HG02840 (cell line): Measurements from ENCODE around the gene MAP3K3.

Experiments used
- ATAC-seq: cut with Tn5 transposase; IDR thresholded peaks from one replicate; pipeline ENCODE4 v1.9.1; 2021; ENCODE audit warnings: mild to moderate bottlenecking, moderate library complexity, moderate number of reproducible peaks; ENCODE audit not compliant: unreplicated experiment, low FRiP score

Gene MAP3K3

DNA sequence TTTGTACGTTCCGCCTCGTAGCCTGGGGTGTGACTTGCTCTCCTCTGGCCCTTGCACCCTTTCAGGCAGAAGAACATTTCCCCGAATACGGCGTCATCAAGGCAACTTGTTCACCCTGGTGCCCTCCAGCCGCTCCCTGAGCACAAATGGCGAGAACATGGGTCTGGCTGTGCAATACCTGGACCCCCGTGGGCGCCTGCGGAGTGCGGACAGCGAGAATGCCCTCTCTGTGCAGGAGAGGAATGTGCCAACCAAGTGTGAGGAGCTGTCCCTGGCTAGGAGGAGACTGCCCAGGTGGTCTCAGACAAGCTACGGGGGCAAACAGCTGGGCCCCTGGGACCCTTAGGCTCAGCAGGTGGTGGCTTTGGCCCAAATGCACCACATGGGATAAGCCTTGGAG lies 67.3 kb downstream of the MAP3K3 start:
- no peak for ATAC-seq

DNA sequence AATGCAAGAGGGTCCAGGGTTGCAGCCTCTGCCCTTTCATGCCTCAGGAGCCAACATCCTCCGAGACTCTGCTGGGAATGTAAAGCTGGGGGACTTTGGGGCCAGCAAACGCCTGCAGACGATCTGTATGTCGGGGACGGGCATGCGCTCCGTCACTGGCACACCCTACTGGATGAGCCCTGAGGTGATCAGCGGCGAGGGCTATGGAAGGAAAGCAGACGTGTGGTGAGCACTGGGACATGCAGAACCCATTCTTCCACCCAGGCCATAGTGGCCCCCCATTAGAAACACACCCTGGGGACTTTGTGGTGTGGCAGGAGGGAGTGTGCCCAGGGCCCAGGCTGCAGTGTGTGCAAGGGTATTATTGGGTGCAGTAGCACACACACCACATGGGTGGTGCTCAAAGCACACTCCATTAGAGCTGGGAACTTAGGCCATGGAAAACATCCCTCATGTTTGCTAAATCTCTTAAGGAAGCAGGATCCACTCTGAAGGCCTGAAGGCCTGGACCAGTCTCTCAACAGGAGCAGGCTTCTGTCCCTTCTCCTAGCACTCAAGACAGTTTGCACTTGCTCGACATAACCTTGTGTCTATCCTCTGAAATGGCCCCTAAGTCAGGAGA lies 70.1 kb downstream of the MAP3K3 start:
- no peak for ATAC-seq

DNA sequence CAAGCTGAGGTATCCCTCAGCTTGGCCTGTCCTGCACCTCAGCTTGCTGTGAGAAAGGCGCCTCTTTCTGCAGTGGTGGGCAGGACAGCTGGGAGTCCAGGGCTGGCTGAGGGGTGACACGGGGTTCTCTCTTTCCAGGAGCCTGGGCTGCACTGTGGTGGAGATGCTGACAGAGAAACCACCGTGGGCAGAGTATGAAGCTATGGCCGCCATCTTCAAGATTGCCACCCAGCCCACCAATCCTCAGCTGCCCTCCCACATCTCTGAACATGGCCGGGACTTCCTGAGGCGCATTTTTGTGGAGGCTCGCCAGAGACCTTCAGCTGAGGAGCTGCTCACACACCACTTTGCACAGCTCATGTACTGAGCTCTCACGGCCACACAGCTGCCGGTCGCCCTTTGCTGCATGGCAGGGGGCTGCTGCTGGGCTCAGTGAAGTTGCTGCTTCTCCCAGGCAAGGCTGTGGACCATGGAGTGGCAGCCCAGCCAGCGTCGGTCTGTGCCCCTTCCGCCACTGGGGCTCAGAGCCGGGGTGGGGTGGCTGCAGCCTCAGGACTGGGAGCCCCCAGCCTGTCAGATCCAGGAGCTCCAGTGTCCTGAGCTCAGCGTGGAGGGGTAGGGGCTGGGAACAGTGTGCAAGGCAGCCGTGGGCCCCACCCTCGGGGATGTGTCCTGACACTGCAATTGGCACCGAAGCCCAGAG lies 71.3 kb downstream of the MAP3K3 start:
- no peak for ATAC-seq

DNA sequence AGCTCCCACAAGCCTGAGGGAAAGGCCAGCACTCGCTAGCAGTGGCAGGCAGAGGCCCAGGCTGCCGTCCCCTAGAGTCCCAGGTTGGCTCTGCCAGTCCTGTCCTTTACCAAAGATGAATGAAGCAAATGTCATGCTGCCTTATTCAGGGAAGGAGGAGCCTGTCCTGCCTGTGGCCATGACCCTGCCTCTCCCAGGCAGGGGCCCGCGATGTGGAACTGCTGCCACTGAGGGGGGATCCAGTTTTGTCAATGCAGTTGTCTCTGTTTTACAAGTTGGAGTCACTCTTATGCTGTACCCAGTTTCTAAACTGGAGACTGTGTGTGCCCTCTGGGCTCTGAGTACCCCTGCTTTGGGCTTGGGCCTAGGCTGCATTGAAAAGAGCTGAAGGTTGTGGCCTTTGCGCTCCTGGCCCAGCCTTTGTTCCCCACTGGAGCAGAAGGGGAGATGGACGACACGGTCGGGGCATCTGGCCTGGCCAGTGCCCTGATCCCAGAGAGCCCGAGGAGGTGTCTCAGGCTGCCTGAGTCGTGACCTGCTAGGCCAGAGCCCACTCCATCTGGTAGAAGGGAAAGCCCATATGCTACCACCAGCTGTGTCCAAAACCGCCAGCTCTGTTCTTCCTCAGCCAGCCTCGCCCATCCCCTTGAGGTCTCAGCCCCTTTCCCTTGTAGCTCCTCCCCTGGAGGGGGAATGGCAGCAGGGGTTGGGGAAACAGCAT lies 72.2 kb downstream of the MAP3K3 start:
- ATAC-seq: no peak

DNA sequence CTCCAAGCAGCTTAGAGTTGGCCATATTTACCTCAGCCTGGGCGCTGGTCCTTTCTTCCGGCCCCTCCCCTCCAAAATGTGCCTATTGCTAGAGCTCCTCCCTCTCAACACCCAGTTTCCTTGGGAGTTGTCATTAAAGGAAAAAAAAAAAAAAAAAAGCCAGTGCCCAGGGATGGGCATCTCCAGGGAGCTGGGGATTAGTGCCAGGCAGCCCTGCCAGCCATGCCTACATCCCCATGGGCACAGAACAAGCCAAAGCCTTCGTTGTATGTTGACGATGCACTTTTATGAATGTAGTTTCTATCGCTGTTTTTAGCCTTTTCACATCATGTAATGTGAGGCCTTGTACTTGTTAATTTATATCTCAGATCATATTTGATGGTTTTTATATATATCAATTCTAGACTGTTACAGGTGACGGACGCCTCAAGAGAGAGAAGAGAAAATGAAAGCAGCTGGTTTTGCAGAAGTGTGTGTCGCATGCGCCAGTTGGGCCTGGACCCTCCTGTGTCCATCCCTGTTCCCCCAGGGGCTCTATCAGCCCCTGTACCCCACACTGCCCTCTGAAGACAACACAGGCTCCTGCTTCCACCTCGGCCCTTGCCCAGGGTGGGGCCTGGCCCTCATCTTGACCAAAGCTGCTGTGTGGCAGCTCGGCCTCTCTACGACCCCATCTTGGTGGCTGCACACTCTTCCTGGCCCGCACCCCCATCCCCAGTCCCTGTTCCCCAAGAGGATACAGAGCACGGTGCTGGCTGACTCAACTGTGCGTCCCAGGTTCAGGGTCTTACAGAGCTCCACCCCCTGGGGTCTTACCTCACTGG lies 72.9 kb downstream of the MAP3K3 start:
- no peak for ATAC-seq

DNA sequence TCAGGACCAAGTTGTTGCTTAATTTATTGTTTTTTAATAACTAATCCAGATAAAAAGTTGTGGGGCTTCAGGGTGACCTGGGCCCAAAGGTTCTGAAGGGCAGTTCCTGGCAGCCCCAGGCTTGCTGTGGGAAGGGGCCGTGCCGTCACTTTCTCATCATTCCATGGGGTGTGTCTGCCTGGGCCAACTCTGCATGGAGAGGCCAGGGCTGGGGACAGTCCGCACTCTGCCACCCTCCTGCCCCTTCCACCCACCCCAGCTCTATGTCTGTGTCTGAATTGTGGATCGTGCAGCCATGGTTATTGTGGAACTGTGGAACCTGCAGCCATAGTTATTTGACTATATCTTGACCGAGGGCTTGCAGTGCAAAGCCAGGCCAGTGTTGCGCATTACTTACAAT lies 73.7 kb downstream of the MAP3K3 start:
- ATAC-seq: no peak

DNA sequence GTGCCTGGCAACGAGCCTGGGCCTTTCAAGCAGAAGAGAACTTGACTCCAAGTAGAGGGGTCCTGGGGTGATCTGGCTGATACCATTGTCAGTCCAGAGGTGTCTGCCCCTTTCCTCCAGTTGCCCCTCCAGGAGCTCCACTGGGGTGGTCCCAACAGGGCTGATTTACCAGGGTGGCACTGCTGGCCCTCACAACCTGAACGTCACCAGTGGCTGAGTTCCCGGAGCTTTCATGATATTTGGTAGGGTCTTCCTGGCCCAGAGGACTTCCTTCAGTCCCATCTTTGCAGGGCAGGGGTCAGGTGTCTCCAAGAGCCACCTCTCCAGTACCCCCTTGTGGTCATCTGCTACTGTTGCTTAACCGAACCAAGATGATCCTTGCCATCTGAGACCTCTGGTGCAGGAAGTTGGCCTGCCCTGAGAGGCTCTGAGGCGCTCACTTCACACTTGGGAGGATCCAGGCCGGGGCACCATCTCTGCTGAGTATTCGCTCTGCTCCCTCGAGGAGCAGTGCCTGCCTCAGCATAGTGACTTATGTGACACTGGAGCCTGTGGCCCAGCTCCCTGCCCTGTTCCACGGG lies 74.3 kb downstream of the MAP3K3 start:
- no peak for ATAC-seq

DNA sequence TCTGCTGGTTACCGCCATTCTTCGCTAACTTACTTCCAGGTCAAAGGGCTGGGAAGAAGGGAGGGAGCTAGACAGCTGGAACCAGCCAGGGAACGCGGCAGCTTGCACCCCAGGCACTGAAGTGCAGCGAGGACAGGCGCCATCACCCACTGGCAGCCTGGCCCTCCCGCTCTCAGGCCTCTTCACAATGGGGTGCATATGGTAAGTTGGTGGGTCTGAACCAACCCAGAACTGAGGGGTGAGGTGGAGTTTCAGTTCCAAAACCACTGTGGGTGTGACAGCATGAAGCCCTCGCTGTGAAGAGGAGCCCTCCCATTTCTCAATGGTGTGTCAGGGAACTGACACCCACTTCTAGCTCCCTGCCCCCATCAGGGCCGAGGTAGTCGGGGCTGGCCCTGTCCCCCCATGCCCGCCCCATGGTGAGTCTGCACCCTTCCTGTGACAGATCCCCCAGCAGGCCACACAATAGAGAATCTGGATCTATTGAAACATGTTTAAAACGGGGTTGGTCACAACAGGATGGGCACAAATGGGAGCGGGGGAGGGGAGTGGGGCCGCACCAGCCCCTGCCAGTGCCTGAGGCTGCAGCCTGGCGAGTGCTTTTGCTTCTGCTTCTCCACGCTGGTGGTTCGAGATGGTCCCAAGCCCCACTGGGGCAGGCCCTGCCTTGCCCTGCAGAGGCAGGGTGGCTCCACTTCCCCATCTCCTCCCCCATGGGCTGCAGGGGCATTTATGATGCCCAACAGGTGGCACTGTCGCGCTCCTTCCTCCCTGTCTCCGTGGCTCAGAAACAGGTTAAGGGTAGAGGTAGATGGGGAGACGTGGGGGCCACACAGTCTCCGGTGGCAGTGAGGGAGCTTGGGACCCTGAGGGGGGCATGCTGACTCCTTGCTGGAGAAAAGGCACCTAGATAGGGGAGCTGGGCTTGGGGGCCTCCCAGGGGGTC lies 75.4 kb downstream of the MAP3K3 start:
- no peak for ATAC-seq

DNA sequence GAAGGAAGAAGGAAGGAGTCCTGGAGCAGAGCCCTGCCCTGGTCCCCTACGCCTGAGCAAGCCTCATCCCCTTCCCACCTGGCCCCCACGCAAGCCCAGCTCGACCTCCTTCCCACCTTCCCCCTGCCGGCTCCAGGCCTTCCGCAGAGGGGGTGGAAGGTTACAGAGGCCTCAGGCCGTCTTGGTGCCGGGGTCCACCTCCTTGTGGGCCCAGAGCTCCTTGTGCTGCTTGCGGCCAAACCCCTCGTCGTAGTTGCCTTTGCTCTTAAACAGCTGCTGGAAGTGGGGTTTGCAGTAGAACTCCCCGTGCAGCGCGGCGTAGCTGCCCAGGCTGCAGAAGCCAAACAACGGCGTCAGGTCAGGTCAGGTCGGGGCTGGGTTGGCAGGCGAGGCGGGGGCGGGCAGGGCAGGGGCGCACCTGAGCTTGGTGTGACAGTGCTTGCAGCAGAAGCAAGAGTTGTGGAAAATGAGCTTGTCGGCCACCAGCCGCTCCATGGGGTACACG lies 76.2 kb downstream of the MAP3K3 start:
- no peak for ATAC-seq

DNA sequence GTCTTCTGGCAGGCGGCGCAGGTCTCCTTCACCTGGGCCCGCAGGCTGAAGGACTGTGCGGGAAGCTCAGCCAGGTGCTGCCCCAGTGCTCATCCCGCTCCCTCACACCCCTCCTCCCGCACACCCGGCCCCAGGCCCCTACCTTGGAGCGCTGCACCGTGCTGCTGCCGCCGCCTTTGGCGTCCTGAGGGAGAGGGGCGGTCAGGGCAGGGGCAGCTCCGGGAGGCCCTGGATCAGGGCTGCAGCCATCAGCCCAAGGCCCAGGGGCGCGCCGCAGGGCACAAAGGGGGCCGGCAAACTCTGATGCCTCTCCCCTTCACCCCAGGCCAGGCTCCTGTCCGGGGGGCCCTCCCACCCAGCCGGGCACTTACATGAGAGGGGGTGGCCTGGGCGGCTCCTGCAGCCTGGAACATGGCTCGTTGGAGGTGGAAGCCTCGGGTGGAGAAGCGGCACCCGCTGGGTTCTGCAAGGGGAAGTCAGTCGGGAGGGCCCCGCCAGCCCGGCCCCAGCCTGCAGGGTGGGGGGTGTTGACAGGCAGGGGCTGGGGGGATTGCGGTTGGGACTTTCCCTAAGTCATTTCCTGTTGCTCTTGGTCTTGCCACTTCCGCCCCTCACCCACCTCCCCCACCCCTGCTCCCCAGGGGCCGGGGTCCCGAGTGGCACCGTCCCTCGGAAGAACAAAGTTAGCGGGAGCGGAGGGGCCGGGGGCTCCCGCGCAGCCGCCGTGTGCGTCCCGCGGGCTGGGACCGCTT lies 76.8 kb downstream of the MAP3K3 start:
- ATAC-seq: peak; percentile 41

DNA sequence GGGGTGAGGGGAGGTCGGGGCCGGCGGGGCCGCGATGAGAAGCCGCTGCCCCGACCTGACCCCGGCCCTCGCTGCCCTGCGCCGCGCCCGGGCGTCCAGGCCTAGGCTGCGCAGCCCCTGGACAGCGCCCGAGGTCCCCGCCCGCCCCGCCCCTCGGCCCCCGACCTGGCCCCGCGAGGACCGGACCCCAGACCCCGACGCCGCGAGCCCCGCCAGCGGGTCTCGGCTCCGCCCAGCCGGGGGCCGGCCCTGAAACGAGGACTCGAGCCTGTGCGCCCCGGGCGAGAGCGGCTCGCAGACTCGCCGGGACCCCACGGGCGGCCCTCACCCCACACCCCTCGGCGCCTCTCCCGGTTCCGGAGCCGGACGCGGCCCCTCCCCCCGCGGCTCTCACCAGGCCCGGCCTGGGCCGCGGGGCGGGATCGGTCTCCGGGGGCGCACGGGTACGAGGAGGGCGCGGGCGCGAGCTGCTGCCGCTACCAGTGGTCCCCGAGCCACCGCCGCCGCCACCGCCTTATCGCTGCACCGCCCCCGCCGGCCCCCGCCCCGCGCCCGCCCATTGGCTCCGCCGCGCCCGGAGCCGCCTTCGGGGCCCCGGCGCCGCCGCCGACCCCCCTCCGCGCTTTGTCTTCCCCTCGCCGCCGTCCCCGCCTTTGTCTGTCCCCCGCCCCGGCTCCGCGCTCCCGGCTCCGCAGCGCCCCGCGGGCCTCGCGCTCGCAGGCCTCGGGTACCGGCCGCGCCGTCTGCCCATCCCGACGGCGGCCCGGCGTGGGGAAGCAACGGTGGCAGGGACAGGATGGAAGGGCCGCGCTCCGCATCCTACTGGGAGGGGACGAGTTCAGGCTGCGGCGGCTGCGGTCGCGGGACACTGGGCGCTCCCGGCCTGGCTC lies 77.7 kb downstream of the MAP3K3 start, which contains the start of gene LIMD2:
TSS of gene LIMD2 (minus strand) at position 488 of the 890 bp plus-strand sequence. CDS start 827 bp downstream, outside the sequence.
- ATAC-seq: peak; percentile 15

DNA sequence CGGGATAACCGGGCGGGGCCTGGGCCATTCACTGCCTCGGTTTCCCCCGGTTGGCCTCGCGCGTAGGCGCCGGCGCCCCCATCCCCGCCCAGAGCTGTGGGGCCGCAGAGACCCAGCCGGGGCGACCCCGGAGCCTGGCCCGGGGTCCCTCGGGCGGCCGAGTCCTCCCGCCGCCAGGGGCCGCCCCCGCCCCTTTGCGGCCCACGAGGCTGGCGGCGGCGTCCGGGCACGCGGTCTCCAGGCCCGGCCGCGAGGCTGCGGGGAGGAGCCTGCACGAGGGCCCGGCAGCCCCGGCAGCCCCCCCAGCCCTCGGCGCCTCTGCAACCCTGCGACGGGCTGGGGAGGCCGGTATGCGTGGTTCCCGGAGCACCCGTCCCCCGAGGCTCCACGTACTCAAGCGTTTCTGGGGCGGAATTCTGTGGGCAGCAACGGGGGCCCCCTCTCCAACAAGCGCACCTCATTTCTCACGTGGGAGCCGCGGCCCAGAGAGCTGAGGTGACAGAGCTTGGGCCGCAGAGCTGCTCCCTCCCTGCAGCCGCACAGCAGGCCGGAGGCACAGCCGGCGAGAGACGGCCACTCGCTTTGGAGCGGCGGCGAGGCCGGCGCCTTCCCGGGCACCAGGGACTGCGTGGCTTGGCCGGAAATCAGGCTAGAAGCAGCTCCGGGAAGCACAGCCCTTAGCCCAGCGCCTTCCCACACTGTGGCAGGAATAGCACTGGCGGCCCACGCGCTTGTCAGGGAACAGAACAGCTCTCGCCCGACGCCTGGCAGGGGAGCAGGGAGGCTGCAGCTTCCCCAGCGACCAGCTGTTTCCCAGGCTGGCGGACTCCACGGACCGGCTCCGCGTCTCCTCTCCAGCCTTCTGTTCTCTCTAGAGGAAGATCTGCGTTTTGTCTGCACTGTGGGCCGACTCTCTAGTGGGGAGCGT lies 78.6 kb downstream of the MAP3K3 start:
- ATAC-seq: no peak

DNA sequence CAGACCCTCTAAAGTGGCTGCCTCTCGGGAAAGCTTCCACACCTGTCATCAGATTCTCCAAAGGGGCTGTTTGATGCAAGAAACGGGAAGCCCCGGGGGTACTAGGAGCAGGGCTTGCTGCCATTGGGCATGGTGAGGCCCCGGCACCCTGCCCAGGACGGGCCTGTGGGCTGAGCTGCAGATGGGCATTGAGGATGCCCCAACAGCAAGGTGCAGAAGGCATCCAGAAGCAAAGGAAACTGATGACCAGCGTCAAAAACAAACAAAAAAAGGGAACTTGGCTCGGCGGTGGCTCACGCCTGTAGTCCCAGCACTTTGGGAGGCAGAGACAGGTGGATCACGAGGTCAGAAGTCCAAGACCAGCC lies 79.2 kb downstream of the MAP3K3 start:
- ATAC-seq: no peak

DNA sequence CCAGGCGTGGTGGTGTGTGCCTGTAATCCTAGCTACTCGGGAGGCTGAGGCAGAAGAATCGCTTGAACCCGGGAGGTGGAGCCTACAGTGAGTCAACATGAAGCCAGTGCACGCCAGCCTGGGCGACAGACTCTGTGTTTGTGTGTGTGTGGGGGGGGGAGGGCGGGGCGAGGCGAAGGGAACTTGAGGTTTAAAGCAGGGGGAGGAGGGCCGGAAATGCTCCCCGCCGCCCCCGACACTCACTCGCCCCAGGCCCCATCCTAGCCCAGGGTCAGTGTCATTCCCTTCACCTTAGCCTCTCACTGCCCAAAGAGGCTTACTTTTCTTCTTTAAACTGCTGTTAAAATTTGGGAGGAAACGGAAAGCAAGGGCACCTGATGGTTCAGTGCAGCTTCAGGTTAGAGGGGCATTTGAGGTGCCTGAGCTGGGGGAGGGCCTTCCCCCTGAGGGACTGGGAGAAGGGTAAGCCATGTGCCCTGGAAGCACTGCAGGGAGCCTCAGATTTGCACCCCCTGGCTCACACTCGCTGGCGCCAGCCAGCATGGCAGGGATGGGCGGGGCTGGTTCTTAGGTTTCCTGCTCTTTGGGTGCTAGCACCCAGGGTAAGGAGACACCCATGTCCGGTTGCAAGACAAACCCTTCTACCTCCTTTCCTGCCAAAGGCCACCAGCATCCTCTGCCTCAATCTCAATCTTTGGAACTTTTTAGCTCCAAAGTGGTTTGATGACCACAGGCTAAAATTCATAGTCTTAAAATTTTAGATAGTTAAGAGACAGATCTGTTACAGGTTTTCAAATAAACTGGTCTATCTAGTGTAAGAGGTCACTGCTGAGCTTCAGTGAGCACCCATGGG lies 79.9 kb downstream of the MAP3K3 start:
- no peak for ATAC-seq

DNA sequence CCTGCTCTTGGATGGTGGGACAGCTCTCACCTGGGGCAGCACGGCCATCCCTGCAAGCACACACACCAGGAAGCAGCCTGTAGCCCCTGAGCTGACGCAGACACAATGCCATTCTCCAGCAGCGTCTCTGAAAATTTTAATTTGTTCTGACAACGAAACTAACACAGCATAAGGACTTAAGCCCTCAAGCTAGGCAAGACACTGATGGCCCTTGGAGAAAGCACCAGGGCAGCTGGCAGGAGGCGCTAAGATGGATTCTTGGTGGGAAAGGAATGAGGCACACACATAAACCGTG lies 80.5 kb downstream of the MAP3K3 start:
- no peak for ATAC-seq

DNA sequence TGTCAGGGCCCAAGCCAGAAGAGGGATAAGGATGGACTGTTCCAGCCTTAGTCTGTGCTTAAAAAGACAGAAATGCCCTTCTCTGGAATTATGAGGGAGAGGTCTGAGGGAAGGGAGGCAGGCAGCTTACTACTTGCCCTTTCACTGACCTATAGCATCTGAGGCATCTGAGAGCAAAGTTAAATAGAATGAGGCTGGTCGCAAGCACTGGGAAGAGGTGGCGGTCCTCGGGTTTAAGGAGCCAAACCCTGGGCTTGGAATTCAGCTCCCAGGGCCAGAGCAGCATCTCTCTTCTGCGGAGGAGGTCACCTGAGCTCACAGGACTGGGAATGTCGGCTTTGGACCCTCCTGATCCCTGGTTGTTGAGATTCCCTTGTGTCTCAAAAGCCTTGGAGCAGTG lies 80.8 kb downstream of the MAP3K3 start:
- no peak for ATAC-seq
